Uterus (tissue), 4 donors: ENCODE data around the gene ANXA9. TPM values are rescaled to one million over a fixed set of nuclear protein-coding genes. Genes with fewer than 3 reads are reported as not detected.

Experiments used
- DNase-seq, 2 donors: peaks; one replicate each; pipeline ENCODE4 v3.0.0-alpha.2; 2019 to 2020
- H3K27ac ChIP-seq, 2 donors: fragments of 200-600 bp; sonication (generic); 1 replicate in 1 of 2; 2 replicates in 1 of 2; pipeline ENCODE4 v1.5.1; 2016 to 2018
- H3K27me3 ChIP-seq, 2 donors: fragments of 200-600 bp; sonication (generic); one replicate each; pipeline ENCODE4 v1.5.1; 2018 to 2019; ENCODE audit warnings: control low read depth in 1 of 2
- H3K36me3 ChIP-seq, 2 donors: fragments of 200-600 bp; sonication (generic); one replicate each; pipeline ENCODE4 v1.5.1; 2019; ENCODE audit warnings: control low read depth in 1 of 2
- H3K4me1 ChIP-seq, 2 donors: fragments of 200-600 bp; sonication (generic); one replicate each; pipeline ENCODE4 v1.5.1; 2018 to 2019; ENCODE audit warnings: control low read depth in 1 of 2
- H3K4me3 ChIP-seq, 2 donors: fragments of 200-600 bp; sonication (generic); 1 replicate in 1 of 2; 2 replicates in 1 of 2; pipeline ENCODE4 v1.5.1; 2018 to 2019; ENCODE audit warnings: mild to moderate bottlenecking in 1 of 2
- H3K9me3 ChIP-seq, 2 donors: fragments of 200-600 bp; sonication (generic); one replicate each; pipeline ENCODE4 v1.5.1; 2019; ENCODE audit warnings: control low read depth in 1 of 2
- CTCF ChIP-seq, 4 experiments: fragments of 200-600 bp in 2 of 4; fragments of 450-650 bp in 2 of 4; sonication (generic) in 2 of 4; IDR thresholded peaks; one replicate each; pipeline ENCODE4 v1.5.1; 2016 to 2019; ENCODE audit warnings: antibody characterized with exemption in 4 of 4, mild to moderate bottlenecking in 2 of 4, moderate library complexity in 1 of 4
- POLR2A ChIP-seq, 2 donors: fragments of 450-650 bp; IDR thresholded peaks; one replicate each; pipeline ENCODE4 v1.6.1; 2016; ENCODE audit warnings: antibody characterized with exemption in 2 of 2, mild to moderate bottlenecking in 1 of 2, moderate library complexity in 1 of 2
- intact Hi-C: fragments of 100-400 bp; cut with DNase I; formaldehyde crosslinking; loops from one replicate; pipeline ENCODE4 v1.15.1; 2023; ENCODE audit warnings: low total_unique reads
- total RNA-seq, 4 donors: library from RNA; depleted of rRNA in 3 of 4; stranded (reverse); fragments of >200 nt in 3 of 4; gene quantifications; one replicate each; pipeline versions ENCODE4 v1.1.0 to v1.2.4, GENCODE V29; 2014 to 2023
- donor health status: DM: yes; HTN: yes; CAD: no.

ANXA9 gene
- 10 to 100 TPM in 1 of 4 donors, 1 to 10 TPM in 3; 2.3 to 54.3 (median 6.2) TPM for total RNA-seq

- intact Hi-C loops: no loop called here
- Histone ChIP-seq H3K9me3 (no peaks in the 10 kb centered on the region), H3K4me3 (no peak within 1 kb of the TSS), H3K36me3 (no peaks in the 10 kb centered on the region), H3K27ac (peak within 1 kb of the TSS; percentile 73 to 74), H3K27me3 (no peaks in the 10 kb centered on the region), H3K4me1 (peaks cover 0 to 14% of the 10 kb centered on the region in 2 donors)
- TF ChIP-seq CTCF (IDR thresholded peaks at IDR 0.05) (no peak), POLR2A (IDR thresholded peaks at IDR 0.05) (no peak)
- DNase-seq: peak; percentile 70 to 74
Measured at GRCh38 chr1:150981805-150982712, at the start of gene ANXA9. TSS of gene ANXA9 (plus strand) at chr1:150982292. CDS start at chr1:150983106, 814 bp downstream.

- Histone ChIP-seq H3K27ac (peak overlapping the region in 1 of 2 donors; percentile 38), H3K27me3 (no peaks in the 10 kb centered on the region), H3K4me1 (no peaks in the 10 kb centered on the region), H3K4me3 (no peak overlapping the region), H3K36me3 (no peaks in the 10 kb centered on the region), H3K9me3 (no peaks in the 10 kb centered on the region)
- TF ChIP-seq POLR2A (IDR thresholded peaks at IDR 0.05) (no peak), CTCF (IDR thresholded peaks at IDR 0.05) (no peak)
- intact Hi-C loops: no loop called here
- no peak for DNase-seq
Measured at GRCh38 chr1:150944856-150945255, 37.2 kb upstream of the ANXA9 start.

GRCh38 chr1:150954708-150955107, 27.4 kb upstream of the ANXA9 start:
- Histone ChIP-seq H3K9me3 (no peaks in the 10 kb centered on the region), H3K27me3 (no peaks in the 10 kb centered on the region), H3K4me3 (no peak overlapping the region), H3K4me1 (no peaks in the 10 kb centered on the region), H3K27ac (no peak overlapping the region), H3K36me3 (no peaks in the 10 kb centered on the region)
- DNase-seq: no peak
- intact Hi-C loops: no loop called here
- TF ChIP-seq CTCF (IDR thresholded peaks at IDR 0.05) (no peak), POLR2A (IDR thresholded peaks at IDR 0.05) (no peak)

GRCh38 chr1:150955280-150955679, 26.8 kb upstream of the ANXA9 start:
- H3K9me3 ChIP-seq: no peaks in the 10 kb centered on the region
- no peaks in the 10 kb centered on the region for H3K4me1 ChIP-seq
- no peak overlapping the region for H3K27ac ChIP-seq
- intact Hi-C loops: no loop called here
- TF ChIP-seq POLR2A (IDR thresholded peaks at IDR 0.05): no peak
- no peak for TF ChIP-seq CTCF (IDR thresholded peaks at IDR 0.05)
- H3K36me3 ChIP-seq: no peaks in the 10 kb centered on the region
- no peak for DNase-seq
- H3K4me3 ChIP-seq: no peak overlapping the region
- no peaks in the 10 kb centered on the region for H3K27me3 ChIP-seq

GRCh38 chr1:150957666-150958065, 24.4 kb upstream of the ANXA9 start:
- DNase-seq: no peak
- intact Hi-C loops: no loop called here

More at GRCh38 chr1:150957666-150958065, 24.4 kb upstream of the ANXA9 start:
- no peak for TF ChIP-seq POLR2A (IDR thresholded peaks at IDR 0.05)
- TF ChIP-seq CTCF (IDR thresholded peaks at IDR 0.05): no peak
- Histone ChIP-seq H3K4me1 (no peaks in the 10 kb centered on the region), H3K27ac (no peak overlapping the region), H3K4me3 (no peak overlapping the region), H3K9me3 (no peaks in the 10 kb centered on the region), H3K36me3 (no peaks in the 10 kb centered on the region), H3K27me3 (no peaks in the 10 kb centered on the region)
